ENCODE data around the gene TNFAIP1.

The TNFAIP1 gene

DNA sequence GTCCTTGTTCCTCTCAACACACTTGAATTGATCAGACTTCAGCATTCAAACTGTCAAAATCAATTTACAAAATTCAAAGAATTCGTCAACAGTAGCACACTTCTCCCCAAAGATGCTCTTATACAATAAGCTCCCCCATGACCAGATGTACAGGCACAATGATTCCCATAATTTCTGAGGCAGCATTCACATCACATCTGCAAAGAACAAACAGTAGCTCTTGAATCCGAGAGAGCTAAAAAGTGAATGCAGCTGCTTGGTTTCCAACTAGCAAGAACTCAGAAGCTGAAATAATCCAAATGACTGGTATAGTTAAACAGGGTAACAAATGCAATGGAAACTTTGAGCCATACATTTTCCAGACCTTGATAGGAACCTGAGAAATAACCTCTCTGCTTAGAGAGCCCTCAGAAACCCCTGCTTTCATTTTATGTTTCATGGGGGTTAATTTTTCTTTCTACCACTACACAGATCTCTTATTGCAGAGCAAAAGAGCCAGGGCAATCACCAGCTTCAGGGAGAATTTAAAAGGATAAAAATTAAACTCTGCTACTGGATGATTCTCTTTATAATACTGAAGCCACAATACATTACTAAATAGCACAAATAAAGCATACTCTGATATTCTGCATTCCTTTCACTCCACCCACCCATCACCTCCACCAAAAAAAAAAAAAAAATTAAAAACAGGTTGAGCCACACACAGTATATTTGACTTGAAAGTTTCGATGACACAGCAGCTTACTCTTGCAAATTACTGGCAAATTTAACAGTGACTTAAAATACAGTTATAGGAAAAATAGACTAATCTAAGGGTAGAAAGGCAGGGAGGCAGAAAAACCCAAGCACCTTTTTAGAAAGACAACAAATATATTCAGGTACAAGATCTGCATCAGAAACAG, 39.6 kb upstream of the TNFAIP1 start:
- TF ChIP-seq, protein P1, sequence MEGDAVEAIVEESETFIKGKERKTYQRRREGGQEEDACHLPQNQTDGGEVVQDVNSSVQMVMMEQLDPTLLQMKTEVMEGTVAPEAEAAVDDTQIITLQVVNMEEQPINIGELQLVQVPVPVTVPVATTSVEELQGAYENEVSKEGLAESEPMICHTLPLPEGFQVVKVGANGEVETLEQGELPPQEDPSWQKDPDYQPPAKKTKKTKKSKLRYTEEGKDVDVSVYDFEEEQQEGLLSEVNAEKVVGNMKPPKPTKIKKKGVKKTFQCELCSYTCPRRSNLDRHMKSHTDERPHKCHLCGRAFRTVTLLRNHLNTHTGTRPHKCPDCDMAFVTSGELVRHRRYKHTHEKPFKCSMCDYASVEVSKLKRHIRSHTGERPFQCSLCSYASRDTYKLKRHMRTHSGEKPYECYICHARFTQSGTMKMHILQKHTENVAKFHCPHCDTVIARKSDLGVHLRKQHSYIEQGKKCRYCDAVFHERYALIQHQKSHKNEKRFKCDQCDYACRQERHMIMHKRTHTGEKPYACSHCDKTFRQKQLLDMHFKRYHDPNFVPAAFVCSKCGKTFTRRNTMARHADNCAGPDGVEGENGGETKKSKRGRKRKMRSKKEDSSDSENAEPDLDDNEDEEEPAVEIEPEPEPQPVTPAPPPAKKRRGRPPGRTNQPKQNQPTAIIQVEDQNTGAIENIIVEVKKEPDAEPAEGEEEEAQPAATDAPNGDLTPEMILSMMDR (IDR thresholded peaks at IDR 0.05; ENCODE audit: borderline replicate concordance, control extremely low read depth, extremely low read depth, insufficient read depth, missing control alignments), result no peak
- no peak for DNase-seq (ENCODE audit: low spot score)
- in situ Hi-C loops (cut with MboI; ENCODE audit: low sequenced_read_pairs, unreplicated experiment), result no loop called here

DNA sequence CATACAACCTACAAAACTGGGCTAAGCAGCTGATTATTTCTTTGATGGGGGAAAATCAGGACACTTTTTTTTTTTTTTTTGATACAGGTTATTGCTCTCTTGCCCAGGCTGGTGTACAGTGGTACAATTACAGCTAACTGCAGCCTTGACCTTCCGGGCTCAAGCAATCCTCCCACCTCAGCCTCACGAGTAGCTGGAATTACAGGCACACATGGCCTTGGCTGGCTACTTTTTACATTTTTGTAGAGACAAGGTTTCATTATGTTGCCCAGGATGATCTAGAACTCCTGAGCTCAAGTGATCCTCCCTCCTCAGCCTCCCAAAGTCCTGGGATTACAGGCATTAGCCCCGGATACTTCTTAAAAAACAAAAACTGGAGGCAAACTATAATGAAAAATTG, 37.1 kb upstream of the TNFAIP1 start:
- TF ChIP-seq, protein P1 (IDR thresholded peaks at IDR 0.05; ENCODE audit: borderline replicate concordance, control extremely low read depth, extremely low read depth, insufficient read depth, missing control alignments), result no peak
- DNase-seq (ENCODE audit: low spot score), result no peak
- in situ Hi-C loops (cut with MboI; ENCODE audit: low sequenced_read_pairs, unreplicated experiment), result no loop called here

DNA sequence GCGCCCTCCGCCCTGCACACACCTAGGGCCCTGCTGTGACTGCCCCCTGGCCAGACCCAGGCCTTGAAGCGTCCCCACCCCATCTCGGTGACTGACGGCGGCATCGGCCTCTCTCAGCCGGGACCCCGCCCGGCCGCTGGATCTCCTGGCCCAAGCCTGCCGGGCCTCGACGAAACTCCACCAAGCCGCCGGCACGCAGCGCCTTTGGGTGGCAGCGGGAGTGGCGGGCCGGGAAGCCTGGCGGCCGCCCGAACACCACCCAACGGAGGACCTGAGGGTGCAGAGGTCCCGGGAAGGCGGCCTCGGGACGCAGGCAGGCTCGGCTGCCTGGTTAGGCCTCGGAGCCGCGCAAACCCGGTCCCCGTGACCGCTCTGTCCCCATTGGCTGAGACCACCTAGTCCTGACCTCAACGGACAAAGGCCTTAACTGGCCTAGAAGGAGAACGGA, 28.6 kb upstream of the TNFAIP1 start:
- TF ChIP-seq, protein P1 (IDR thresholded peaks at IDR 0.05; ENCODE audit: borderline replicate concordance, control extremely low read depth, extremely low read depth, insufficient read depth, missing control alignments), result no peak
- no peak for DNase-seq (ENCODE audit: low spot score)

DNA sequence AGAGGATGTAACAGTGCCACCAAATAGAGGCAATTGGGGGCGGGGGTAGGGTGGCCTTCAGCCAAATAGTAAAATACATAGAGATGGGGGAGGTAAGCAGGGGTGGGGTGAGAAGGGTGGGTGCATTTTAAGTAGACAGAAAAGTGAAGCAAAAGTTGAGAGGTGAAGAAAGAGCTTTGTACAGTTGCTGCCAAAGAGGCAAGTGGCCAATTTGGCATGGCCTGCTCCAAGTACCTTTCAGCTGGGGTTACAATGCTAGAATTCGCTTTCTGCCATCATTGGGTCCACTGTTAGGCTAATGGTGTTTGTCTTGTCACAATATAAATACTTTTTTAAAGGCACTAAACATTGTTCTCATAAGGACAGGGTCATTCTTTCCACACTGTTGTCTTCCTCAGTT, 21.7 kb upstream of the TNFAIP1 start:
- TF ChIP-seq, protein P1 (IDR thresholded peaks at IDR 0.05; ENCODE audit: borderline replicate concordance, control extremely low read depth, extremely low read depth, insufficient read depth, missing control alignments), result no peak
- no peak for DNase-seq (ENCODE audit: low spot score)
- in situ Hi-C loops (cut with MboI; ENCODE audit: low sequenced_read_pairs, unreplicated experiment), result no loop called here

More for the DNA sequence above, 28.6 kb upstream of the TNFAIP1 start:
- in situ Hi-C loops (cut with MboI; ENCODE audit: low sequenced_read_pairs, unreplicated experiment), result no loop called here

DNA sequence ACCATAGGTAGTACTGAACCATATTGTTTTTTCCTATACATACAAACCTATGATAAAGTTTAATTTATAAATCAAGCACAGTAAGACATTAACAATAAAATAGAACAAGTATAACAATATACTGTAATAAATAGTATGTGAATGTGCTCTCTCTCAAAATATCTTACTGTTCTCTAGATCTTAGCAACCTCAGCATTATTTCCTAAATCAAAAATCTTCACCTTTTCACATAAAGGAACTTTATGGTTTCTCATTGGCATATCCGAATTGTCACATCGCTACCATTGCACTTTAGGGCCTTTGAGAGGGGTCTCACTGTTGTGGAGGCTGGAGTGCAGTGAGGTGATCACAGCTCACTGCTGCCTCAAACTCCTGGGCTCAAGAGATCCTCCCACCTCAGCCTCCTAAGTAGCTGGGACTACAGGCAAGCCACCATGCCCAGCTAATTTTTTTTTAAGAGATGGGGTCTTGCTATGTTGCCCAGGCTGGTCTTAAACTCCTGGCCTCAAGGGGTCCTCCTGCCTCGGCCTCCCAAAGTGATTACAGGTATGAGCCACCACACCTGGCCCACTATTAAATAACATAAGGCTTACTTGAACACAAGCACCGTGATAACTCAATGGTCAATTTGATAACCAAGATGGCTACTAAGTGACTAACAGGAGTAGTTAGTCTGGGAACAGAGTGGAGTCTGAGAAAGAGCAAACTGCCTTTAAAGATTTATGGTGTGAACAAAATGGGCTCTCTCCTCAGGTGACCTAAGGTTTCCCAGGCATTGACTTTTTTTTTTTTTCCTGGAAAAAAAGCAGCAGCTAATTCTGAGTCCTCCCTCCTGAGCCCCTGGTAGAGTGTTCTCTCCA, 19.5 kb upstream of the TNFAIP1 start:
- DNase-seq (ENCODE audit: low spot score), result no peak
- TF ChIP-seq, protein P1 (IDR thresholded peaks at IDR 0.05; ENCODE audit: borderline replicate concordance, control extremely low read depth, extremely low read depth, insufficient read depth, missing control alignments), result no peak
- in situ Hi-C loops (cut with MboI; ENCODE audit: low sequenced_read_pairs, unreplicated experiment), result no loop called here

DNA sequence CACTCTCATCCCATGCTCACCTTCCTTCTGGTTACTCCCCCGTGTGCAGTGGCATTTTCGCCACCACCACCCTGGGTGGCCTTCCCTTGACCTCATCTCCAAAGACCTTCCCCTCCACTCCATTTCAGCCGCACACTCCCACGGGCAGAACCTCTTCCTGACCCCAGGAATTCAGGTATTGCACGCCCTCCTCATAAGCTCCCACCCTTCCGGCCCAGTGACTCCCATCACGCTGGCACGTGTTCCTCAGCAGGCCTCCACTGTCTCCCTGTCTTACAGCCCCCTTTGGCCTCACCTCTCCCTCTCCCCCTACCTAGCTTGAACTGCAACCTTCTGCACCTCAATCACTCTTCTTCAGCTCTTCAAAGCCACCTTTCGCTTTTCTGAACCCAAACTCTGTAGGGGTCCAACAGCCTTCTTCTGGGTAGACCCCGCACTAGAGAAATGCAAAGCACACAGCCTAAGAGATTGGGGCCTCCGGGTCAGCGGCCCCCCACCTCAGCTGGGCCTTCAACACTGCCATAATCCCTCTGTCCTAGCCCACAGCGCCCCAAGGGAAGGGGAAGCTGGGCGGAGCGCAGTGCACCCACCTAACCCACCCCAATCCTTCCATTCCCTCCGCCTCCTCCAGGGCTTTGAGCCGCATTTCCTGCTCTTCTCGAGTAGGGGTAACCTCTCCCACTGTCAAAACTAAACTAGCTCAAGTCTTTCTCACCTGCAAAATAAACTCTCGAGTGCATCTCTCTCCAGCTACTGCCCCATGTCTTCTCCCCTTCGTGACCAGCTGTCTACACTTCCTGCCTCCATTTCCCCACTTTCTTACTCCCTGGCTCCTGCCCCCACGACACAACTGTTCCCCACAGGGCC, 18.2 kb upstream of the TNFAIP1 start:
- no peak for DNase-seq (ENCODE audit: low spot score)

More for the DNA sequence above, 18.2 kb upstream of the TNFAIP1 start:
- TF ChIP-seq, protein P1 (IDR thresholded peaks at IDR 0.05; ENCODE audit: borderline replicate concordance, control extremely low read depth, extremely low read depth, insufficient read depth, missing control alignments), result no peak
- in situ Hi-C loops (cut with MboI; ENCODE audit: low sequenced_read_pairs, unreplicated experiment), result no loop called here
